Measurements from ENCODE around the gene DUSP28. TPM values are rescaled to one million over a fixed set of nuclear protein-coding genes. Genes with fewer than 3 reads are reported as not detected.

The DUSP28 gene
- total and polyA plus RNA-seq, 2 of the 13 experiments (the other 11 are each of a cell fraction or from before 2014, with no cell fraction given) = 5.2 to 8.6 TPM

- no peak for TF ChIP-seq ZNF670 (CRISPR knock-in tag; IDR thresholded peaks at IDR 0.05; ENCODE audit: borderline replicate concordance)
- no peak for TF ChIP-seq HES4 (CRISPR knock-in tag; IDR thresholded peaks at IDR 0.05; ENCODE audit: borderline replicate concordance)
- no peak for TF ChIP-seq ZNF367 (CRISPR knock-in tag; IDR thresholded peaks at IDR 0.05; ENCODE audit: borderline replicate concordance)
- TF ChIP-seq KLF15 (CRISPR knock-in tag; IDR thresholded peaks at IDR 0.05; ENCODE audit: borderline replicate concordance) = 0 out of 2 replicates have a peak, but pooled peaks have one; percentile 18
- peak; percentile 67 for TF ChIP-seq RBFOX2 (IDR thresholded peaks at IDR 0.05; ENCODE audit: low read depth, low read length)
- 0 out of 2 replicates have a peak, but pooled peaks have one; percentile 33 for TF ChIP-seq ZNF232 (CRISPR knock-in tag; IDR thresholded peaks at IDR 0.05; ENCODE audit: borderline replicate concordance)
- TF ChIP-seq SCMH1 (CRISPR knock-in tag; IDR thresholded peaks at IDR 0.05; ENCODE audit: borderline replicate concordance) = no peak
- TF ChIP-seq ZFAT (CRISPR knock-in tag; conservative IDR thresholded peaks at IDR 0.05) = no peak
- no peak for TF ChIP-seq ZBTB40 (IDR thresholded peaks at IDR 0.05)
- TF ChIP-seq ZBTB40 (CRISPR knock-in tag; IDR thresholded peaks at IDR 0.05) = peak; percentile 57; the same call in 1 of the 2 replicates
- TF ChIP-seq ZNF790 (CRISPR knock-in tag; IDR thresholded peaks at IDR 0.05; ENCODE audit: borderline replicate concordance) = no peak; the same call in 1 of the 2 replicates
- peak; percentile 23; the same call in 1 of the 2 replicates for TF ChIP-seq TFDP1 (CRISPR knock-in tag; IDR thresholded peaks at IDR 0.05; ENCODE audit: borderline replicate concordance)
These were observed 45.0 kb downstream of the DUSP28 start (continued) for GRCh38 chr2:240604939-240605716.
